Gastrocnemius medialis (tissue), 4 donors: Measurements from ENCODE around the gene IQCC.

Experiments
- CTCF ChIP-seq, 5 experiments: fragments of 450-650 bp in 3 of 5; fragments of 200-600 bp in 2 of 5; sonication (generic) in 2 of 5; IDR thresholded peaks in 4 of 5; conservative IDR thresholded peaks in 1 of 5; 1 replicate in 4 of 5; 2 replicates in 1 of 5; pipeline ENCODE4 v1.5.1; 2016 to 2019; ENCODE audit warnings: antibody characterized with exemption in 5 of 5, mild to moderate bottlenecking in 3 of 5, moderate library complexity in 3 of 5
- POLR2A ChIP-seq, 2 donors: fragments of 450-650 bp; IDR thresholded peaks; one replicate each; pipeline ENCODE4 v1.6.1; 2017; ENCODE audit warnings: antibody characterized with exemption in 2 of 2, mild to moderate bottlenecking in 2 of 2, moderate library complexity in 2 of 2

GRCh38 chr1:32199043-32199716 lies 6.3 kb upstream of the IQCC start:
- TF ChIP-seq CTCF (IDR thresholded peaks at IDR 0.05 in 4 of 5, conservative IDR thresholded peaks at IDR 0.05 in 1 of 5): no peak
- TF ChIP-seq POLR2A (IDR thresholded peaks at IDR 0.05): no peak
